ENCODE results near the gene ATAD3A. TPM values are rescaled to one million over a fixed set of nuclear protein-coding genes. Genes with fewer than 3 reads are reported as not detected.
"Not testable (repeated sequence)": the region's sequence is repeated elsewhere in the genome, so short reads cannot be mapped to it uniquely, and the experiment has no call there.

Gene ATAD3A
- total RNA-seq, 4 donors from 2014 or later, result 14.9 to 72.6 (median 24.4) TPM

GRCh38 chr1:1554926-1555915 lies 43.3 kb downstream of the ATAD3A start:
- H3K4me1 ChIP-seq, result peaks cover 0 to 5% (median 0%) of the 10 kb centered on the region in 4 donors
- H3K36me3 ChIP-seq, result peaks cover 0 to 6% (median 0%) of the 10 kb centered on the region in 3 donors
- H3K27ac ChIP-seq, result no peak overlapping the region
- H3K4me3 ChIP-seq, result no peak overlapping the region
- no peaks in the 10 kb centered on the region for H3K9me3 ChIP-seq
- no peak for TF ChIP-seq POLR2A (IDR thresholded peaks at IDR 0.05)
- H3K27me3 ChIP-seq, result no peaks in the 10 kb centered on the region
- DNase-seq, result no peak

- no peaks in the 10 kb centered on the region for H3K27me3 ChIP-seq
- H3K4me3 ChIP-seq, result no peak overlapping the region
- H3K36me3 ChIP-seq, result peaks cover 0 to 19% (median 0%) of the 10 kb centered on the region in 3 donors
- no peaks in the 10 kb centered on the region for H3K9me3 ChIP-seq
- peaks cover 0 to 5% (median 0%) of the 10 kb centered on the region in 4 donors for H3K4me1 ChIP-seq
- TF ChIP-seq POLR2A (IDR thresholded peaks at IDR 0.05) (no peak), CTCF (IDR thresholded peaks at IDR 0.05) (no peak)
- H3K27ac ChIP-seq, result no peak overlapping the region
- DNase-seq, result no peak
Observed at GRCh38 chr1:1556505-1556904, 44.5 kb downstream of the ATAD3A start.

GRCh38 chr1:1556961-1557360 lies 45.0 kb downstream of the ATAD3A start:
- H3K4me3 ChIP-seq, DNase-seq, H3K4me1 ChIP-seq, H3K27me3 ChIP-seq, H3K27ac ChIP-seq, H3K9me3 ChIP-seq: not testable (repeated sequence)
- H3K36me3 ChIP-seq, result peaks cover 0 to 23% (median 0%) of the 10 kb centered on the region in 3 donors

- DNase-seq, H3K4me3 ChIP-seq, H3K27ac ChIP-seq, H3K27me3 ChIP-seq, H3K4me1 ChIP-seq, H3K9me3 ChIP-seq: not testable (repeated sequence)
- H3K36me3 ChIP-seq, result peaks cover 0 to 31% (median 0%) of the 10 kb centered on the region in 3 donors
Observed at GRCh38 chr1:1557688-1558087, 45.7 kb downstream of the ATAD3A start.

GRCh38 chr1:1558591-1558990 lies 46.6 kb downstream of the ATAD3A start:
- peaks cover 0 to 40% (median 0%) of the 10 kb centered on the region in 3 donors for H3K36me3 ChIP-seq
- peaks cover 0 to 5% (median 0%) of the 10 kb centered on the region in 4 donors for H3K4me1 ChIP-seq
- no peak overlapping the region for H3K4me3 ChIP-seq
- no peak for TF ChIP-seq POLR2A (IDR thresholded peaks at IDR 0.05)
- TF ChIP-seq CTCF (IDR thresholded peaks at IDR 0.05), result no peak
- H3K9me3 ChIP-seq, result no peaks in the 10 kb centered on the region
- DNase-seq, result no peak
- H3K27me3 ChIP-seq, result no peaks in the 10 kb centered on the region
- H3K27ac ChIP-seq, result no peak overlapping the region

- Histone ChIP-seq H3K4me3 (no peak overlapping the region), H3K9me3 (no peaks in the 10 kb centered on the region), H3K27ac (no peak overlapping the region), H3K4me1 (peaks cover 0 to 5% (median 0%) of the 10 kb centered on the region in 4 donors), H3K36me3 (peaks cover 0 to 45% (median 0%) of the 10 kb centered on the region in 3 donors), H3K27me3 (no peaks in the 10 kb centered on the region)
- DNase-seq, result no peak
- TF ChIP-seq POLR2A (IDR thresholded peaks at IDR 0.05) (no peak), CTCF (IDR thresholded peaks at IDR 0.05) (no peak)
Observed at GRCh38 chr1:1559066-1559465, 47.1 kb downstream of the ATAD3A start.

GRCh38 chr1:1560178-1560577 lies 48.2 kb downstream of the ATAD3A start:
- Histone ChIP-seq H3K4me3 (no peak overlapping the region), H3K4me1 (no peaks in the 10 kb centered on the region), H3K36me3 (peaks cover 0 to 56% (median 0%) of the 10 kb centered on the region in 3 donors), H3K27me3 (no peaks in the 10 kb centered on the region), H3K27ac (no peak overlapping the region), H3K9me3 (no peaks in the 10 kb centered on the region)
- no peak for DNase-seq
- TF ChIP-seq POLR2A (IDR thresholded peaks at IDR 0.05) (no peak), CTCF (IDR thresholded peaks at IDR 0.05) (no peak)

Measured in Peyer's patch (tissue), 4 donors.